GM18511 (cell line): ENCODE results near the gene KCNC3.

Source experiments
- ATAC-seq: cut with Tn5 transposase; IDR thresholded peaks from one replicate; pipeline ENCODE4 v1.9.1; 2021; ENCODE audit warnings: mild to moderate bottlenecking, moderate library complexity; ENCODE audit not compliant: unreplicated experiment

Gene KCNC3

GRCh38 chr19:50328224-50328872 is 829 bp downstream of the KCNC3 start:
- no peak for ATAC-seq

- no peak for ATAC-seq
These were observed 1.5 kb downstream of the KCNC3 start for GRCh38 chr19:50327461-50328223.

- ATAC-seq: no peak
These were observed 2.2 kb downstream of the KCNC3 start for GRCh38 chr19:50327013-50327412.

- ATAC-seq: no peak
These were observed 3.0 kb downstream of the KCNC3 start for GRCh38 chr19:50326101-50326664.

GRCh38 chr19:50325310-50326100 is 3.7 kb downstream of the KCNC3 start:
- no peak for ATAC-seq

GRCh38 chr19:50324331-50324730 is 4.8 kb downstream of the KCNC3 start:
- no peak for ATAC-seq

- ATAC-seq: no peak
These were observed 5.4 kb downstream of the KCNC3 start for GRCh38 chr19:50323782-50324133.

- ATAC-seq: no peak
These were observed 6.0 kb downstream of the KCNC3 start for GRCh38 chr19:50322931-50323781.

- no peak for ATAC-seq
These were observed 6.9 kb downstream of the KCNC3 start for GRCh38 chr19:50322234-50322633.

GRCh38 chr19:50321831-50322230 is 7.3 kb downstream of the KCNC3 start:
- no peak for ATAC-seq

- no peak for ATAC-seq
These were observed 8.6 kb downstream of the KCNC3 start for GRCh38 chr19:50320596-50320995.

- no peak for ATAC-seq
These were observed 9.1 kb downstream of the KCNC3 start for GRCh38 chr19:50320051-50320450.

GRCh38 chr19:50319156-50319555 is 10.0 kb downstream of the KCNC3 start:
- no peak for ATAC-seq

- ATAC-seq: no peak
These were observed 10.7 kb downstream of the KCNC3 start for GRCh38 chr19:50318438-50318837.

- no peak for ATAC-seq
These were observed 12.1 kb downstream of the KCNC3 start for GRCh38 chr19:50317115-50317514.

GRCh38 chr19:50315773-50316448 is 13.3 kb downstream of the KCNC3 start:
- no peak for ATAC-seq

- ATAC-seq: no peak
These were observed 14.2 kb downstream of the KCNC3 start for GRCh38 chr19:50314724-50315708.

- no peak for ATAC-seq
These were observed 15.2 kb downstream of the KCNC3 start for GRCh38 chr19:50313812-50314536.
